WTC11 (cell line): Measurements from ENCODE around the gene CACNA1C.

Source experiments
- ATF2 ChIP-seq: sonication (generic); formaldehyde crosslinking; IDR thresholded peaks from 2 replicates; pipeline ENCODE4 v1.8.1; 2022; ENCODE audit warnings: low read depth, missing genetic modification reagents, borderline replicate concordance
- ATF6 ChIP-seq: sonication (generic); formaldehyde crosslinking; IDR thresholded peaks from 2 replicates; pipeline ENCODE4 v1.8.1; 2023; ENCODE audit warnings: mild to moderate bottlenecking, missing genetic modification reagents
- CBFB ChIP-seq: sonication (generic); formaldehyde crosslinking; IDR thresholded peaks from 2 replicates; pipeline ENCODE4 v1.8.1; 2022; ENCODE audit warnings: mild to moderate bottlenecking, low read depth, missing genetic modification reagents
- CREB1 ChIP-seq: sonication (generic); formaldehyde crosslinking; IDR thresholded peaks from 2 replicates; pipeline ENCODE4 v1.8.0; 2023; ENCODE audit warnings: mild to moderate bottlenecking, missing genetic modification reagents
- CTCF ChIP-seq: fragments of 200-600 bp; IDR thresholded peaks from 2 replicates; pipeline ENCODE4 v1.8.0; 2022; ENCODE audit warnings: antibody characterized with exemption
- GRHL2 ChIP-seq: fragments of 250-450 bp; sonication (Bioruptor Pico); IDR thresholded peaks from 2 replicates; pipeline ENCODE4 v1.8.0; 2022; ENCODE audit warnings: mild to moderate bottlenecking, moderate library complexity; ENCODE audit not compliant: insufficient replicate concordance, severe bottlenecking
- IRF1 ChIP-seq: sonication (generic); formaldehyde crosslinking; IDR thresholded peaks from 2 replicates; pipeline ENCODE4 v1.8.0; 2023; ENCODE audit warnings: missing genetic modification reagents
- KAT7 ChIP-seq: sonication (generic); formaldehyde crosslinking; IDR thresholded peaks from 2 replicates; pipeline ENCODE4 v1.8.1; 2023; ENCODE audit warnings: missing genetic modification reagents, mild to moderate bottlenecking, borderline replicate concordance
- NR1H2 ChIP-seq: sonication (generic); formaldehyde crosslinking; IDR thresholded peaks from 2 replicates; pipeline ENCODE4 v1.9.0; 2021; ENCODE audit warnings: mild to moderate bottlenecking, moderate library complexity, missing genetic modification reagents
- PRDM15 ChIP-seq: sonication (generic); formaldehyde crosslinking; IDR thresholded peaks from 2 replicates; pipeline ENCODE4 v1.8.0; 2022; ENCODE audit warnings: missing genetic modification reagents
- USF2 ChIP-seq: sonication (generic); formaldehyde crosslinking; IDR thresholded peaks from 2 replicates; pipeline ENCODE4 v1.8.1; 2023; ENCODE audit warnings: mild to moderate bottlenecking, missing genetic modification reagents, moderate library complexity
- ZBTB43 ChIP-seq: sonication (generic); formaldehyde crosslinking; IDR thresholded peaks from 2 replicates; pipeline ENCODE4 v1.8.1; 2023; ENCODE audit warnings: mild to moderate bottlenecking, missing genetic modification reagents
- ZNF121 ChIP-seq: sonication (generic); formaldehyde crosslinking; IDR thresholded peaks from 2 replicates; pipeline ENCODE4 v1.8.0; 2023; ENCODE audit warnings: missing genetic modification reagents

GRCh38 chr12:2301531-2302461 is 249.0 kb downstream of the CACNA1C start:
- TF ChIP-seq ZNF121 (CRISPR knock-in tag), result no peak
- TF ChIP-seq CTCF, result no peak
- no peak for TF ChIP-seq ZBTB43 (CRISPR knock-in tag)
- TF ChIP-seq NR1H2, result no peak
- no peak for TF ChIP-seq PRDM15
- no peak for TF ChIP-seq CREB1 (CRISPR knock-in tag)
- TF ChIP-seq IRF1 (CRISPR knock-in tag), result no peak
- TF ChIP-seq USF2, result no peak
- no peak for TF ChIP-seq ATF6 (CRISPR knock-in tag)
- TF ChIP-seq CBFB (CRISPR knock-in tag), result no peak
- TF ChIP-seq GRHL2 (CRISPR knock-in tag), result no peak
- no peak for TF ChIP-seq KAT7 (CRISPR knock-in tag)
- TF ChIP-seq ATF2 (CRISPR knock-in tag), result no peak
